Measurements from ENCODE around the gene LYST.

The LYST gene

GRCh38 chr1:235682216-235682615, 184.5 kb downstream of the LYST start:
- Histone ChIP-seq H2AK5ac (ENCODE audit: low read length, severe bottlenecking) (no peak overlapping the region), H3K27me3 (ENCODE audit: control insufficient read depth in 1 of 2, insufficient read depth in 1 of 2, low read length in 2 of 2) (no peaks in the 10 kb centered on the region), H3K27ac (ENCODE audit: low read length, poor library complexity, severe bottlenecking) (no peak overlapping the region), H4K8ac (ENCODE audit: low read length) (no peak overlapping the region), H2BK15ac (ENCODE audit: low read depth, poor library complexity, severe bottlenecking) (no peak overlapping the region), H2BK120ac (ENCODE audit: low read depth, low read length) (no peak overlapping the region), H3K36me3 (ENCODE audit: control insufficient read depth in 1 of 2, insufficient read depth in 2 of 2, low read depth in 1 of 2, low read length in 2 of 2) (peaks cover 0 to 75% of the 10 kb centered on the region in 2 experiments), H2AFZ (ENCODE audit: low read depth, low read length) (no peak overlapping the region), H3K9me3 (ENCODE audit: control insufficient read depth, low read length) (no peaks in the 10 kb centered on the region), H3K9ac (ENCODE audit: low read length) (no peak overlapping the region), H4K91ac (ENCODE audit: low read length) (no peak overlapping the region), H3K23ac (ENCODE audit: low read length in 2 of 2) (no peak overlapping the region), H3K4me1 (ENCODE audit: control insufficient read depth, insufficient read depth, low read depth, low read length) (no peaks in the 10 kb centered on the region), H2BK5ac (ENCODE audit: low read depth, low read length, poor library complexity, severe bottlenecking) (no peak overlapping the region), H3K4me2 (ENCODE audit: low read length, poor library complexity, severe bottlenecking) (no peak overlapping the region), H3K4me3 (ENCODE audit: insufficient read depth in 1 of 2, low read depth in 1 of 2, low read length in 2 of 2) (no peak overlapping the region), H3K14ac (ENCODE audit: low read length in 2 of 2) (no peak overlapping the region), H2BK12ac (ENCODE audit: low read length in 2 of 2) (no peak overlapping the region), H3K79me1 (replicated peaks; ENCODE audit: low read length, poor library complexity, severe bottlenecking) (no peaks in the 10 kb centered on the region), H3K4ac (ENCODE audit: low read depth in 1 of 2, low read length in 2 of 2) (no peak overlapping the region), H3K18ac (ENCODE audit: low read depth in 1 of 2, low read length in 2 of 2) (no peak overlapping the region)
- 98% methylated on average over 3 of the region's 3 CpGs for WGBS
- DNase-seq = no peak

- Histone ChIP-seq H3K4ac (ENCODE audit: low read depth in 1 of 2, low read length in 2 of 2) (no peak overlapping the region), H2BK12ac (ENCODE audit: low read length in 2 of 2) (no peak overlapping the region), H3K18ac (ENCODE audit: low read depth in 1 of 2, low read length in 2 of 2) (no peak overlapping the region)
These were observed 187.1 kb downstream of the LYST start for GRCh38 chr1:235679644-235680043.

GRCh38 chr1:235679005-235679404, 187.7 kb downstream of the LYST start:
- Histone ChIP-seq H2BK15ac (ENCODE audit: low read depth, poor library complexity, severe bottlenecking) (no peak overlapping the region), H3K27me3 (ENCODE audit: control insufficient read depth in 1 of 2, insufficient read depth in 1 of 2, low read length in 2 of 2) (no peaks in the 10 kb centered on the region), H3K9me3 (ENCODE audit: control insufficient read depth, low read length) (peaks cover 22% of the 10 kb centered on the region), H3K14ac (ENCODE audit: low read length in 2 of 2) (no peak overlapping the region), H2AK5ac (ENCODE audit: low read length, severe bottlenecking) (no peak overlapping the region), H2AFZ (ENCODE audit: low read depth, low read length) (no peak overlapping the region), H3K23ac (ENCODE audit: low read length in 2 of 2) (no peak overlapping the region), H3K27ac (ENCODE audit: low read length, poor library complexity, severe bottlenecking) (no peak overlapping the region), H3K9ac (ENCODE audit: low read length) (no peak overlapping the region), H4K91ac (ENCODE audit: low read length) (no peak overlapping the region), H3K36me3 (ENCODE audit: control insufficient read depth in 1 of 2, insufficient read depth in 2 of 2, low read depth in 1 of 2, low read length in 2 of 2) (peaks cover 8 to 78% of the 10 kb centered on the region in 2 experiments), H3K4ac (ENCODE audit: low read depth in 1 of 2, low read length in 2 of 2) (no peak overlapping the region), H3K4me2 (ENCODE audit: low read length, poor library complexity, severe bottlenecking) (no peak overlapping the region), H3K4me3 (ENCODE audit: insufficient read depth in 1 of 2, low read depth in 1 of 2, low read length in 2 of 2) (no peak overlapping the region), H2BK5ac (ENCODE audit: low read depth, low read length, poor library complexity, severe bottlenecking) (no peak overlapping the region), H2BK120ac (ENCODE audit: low read depth, low read length) (no peak overlapping the region), H3K18ac (ENCODE audit: low read depth in 1 of 2, low read length in 2 of 2) (no peak overlapping the region), H4K8ac (ENCODE audit: low read length) (no peak overlapping the region), H3K79me1 (replicated peaks; ENCODE audit: low read length, poor library complexity, severe bottlenecking) (no peaks in the 10 kb centered on the region), H3K4me1 (ENCODE audit: control insufficient read depth, insufficient read depth, low read depth, low read length) (no peaks in the 10 kb centered on the region), H2BK12ac (ENCODE audit: low read length in 2 of 2) (no peak overlapping the region)
- WGBS = 79% methylated on average over 2 of the region's 2 CpGs
- DNase-seq = no peak

More at GRCh38 chr1:235679644-235680043, 187.1 kb downstream of the LYST start:
- Histone ChIP-seq H3K23ac (ENCODE audit: low read length in 2 of 2) (no peak overlapping the region), H3K4me1 (ENCODE audit: control insufficient read depth, insufficient read depth, low read depth, low read length) (no peaks in the 10 kb centered on the region), H2BK15ac (ENCODE audit: low read depth, poor library complexity, severe bottlenecking) (no peak overlapping the region), H3K27me3 (ENCODE audit: control insufficient read depth in 1 of 2, insufficient read depth in 1 of 2, low read length in 2 of 2) (no peaks in the 10 kb centered on the region), H4K8ac (ENCODE audit: low read length) (no peak overlapping the region), H3K14ac (ENCODE audit: low read length in 2 of 2) (no peak overlapping the region), H3K4me2 (ENCODE audit: low read length, poor library complexity, severe bottlenecking) (no peak overlapping the region), H3K27ac (ENCODE audit: low read length, poor library complexity, severe bottlenecking) (no peak overlapping the region), H3K9ac (ENCODE audit: low read length) (no peak overlapping the region), H3K9me3 (ENCODE audit: control insufficient read depth, low read length) (peaks cover 22% of the 10 kb centered on the region), H3K36me3 (ENCODE audit: control insufficient read depth in 1 of 2, insufficient read depth in 2 of 2, low read depth in 1 of 2, low read length in 2 of 2) (peaks cover 8 to 78% of the 10 kb centered on the region in 2 experiments), H2AK5ac (ENCODE audit: low read length, severe bottlenecking) (no peak overlapping the region), H3K4me3 (ENCODE audit: insufficient read depth in 1 of 2, low read depth in 1 of 2, low read length in 2 of 2) (no peak overlapping the region), H2BK120ac (ENCODE audit: low read depth, low read length) (no peak overlapping the region), H4K91ac (ENCODE audit: low read length) (no peak overlapping the region), H3K79me1 (replicated peaks; ENCODE audit: low read length, poor library complexity, severe bottlenecking) (no peaks in the 10 kb centered on the region), H2BK5ac (ENCODE audit: low read depth, low read length, poor library complexity, severe bottlenecking) (no peak overlapping the region), H2AFZ (ENCODE audit: low read depth, low read length) (no peak overlapping the region)
- DNase-seq = no peak
- 95% methylated on average over 3 of the region's 3 CpGs for WGBS

- Histone ChIP-seq H3K27me3 (ENCODE audit: control insufficient read depth in 1 of 2, insufficient read depth in 1 of 2, low read length in 2 of 2) (no peaks in the 10 kb centered on the region), H3K9ac (ENCODE audit: low read length) (no peak overlapping the region), H3K4me1 (ENCODE audit: control insufficient read depth, insufficient read depth, low read depth, low read length) (no peaks in the 10 kb centered on the region), H3K18ac (ENCODE audit: low read depth in 1 of 2, low read length in 2 of 2) (peak overlapping the region in 1 of 2 experiments; percentile 21), H2AK5ac (ENCODE audit: low read length, severe bottlenecking) (no peak overlapping the region), H3K9me3 (ENCODE audit: control insufficient read depth, low read length) (peaks cover 49% of the 10 kb centered on the region), H3K14ac (ENCODE audit: low read length in 2 of 2) (no peak overlapping the region), H2BK12ac (ENCODE audit: low read length in 2 of 2) (no peak overlapping the region), H2AFZ (ENCODE audit: low read depth, low read length) (no peak overlapping the region), H3K4me2 (ENCODE audit: low read length, poor library complexity, severe bottlenecking) (no peak overlapping the region), H2BK15ac (ENCODE audit: low read depth, poor library complexity, severe bottlenecking) (no peak overlapping the region), H3K79me1 (replicated peaks; ENCODE audit: low read length, poor library complexity, severe bottlenecking) (no peaks in the 10 kb centered on the region), H3K4me3 (ENCODE audit: insufficient read depth in 1 of 2, low read depth in 1 of 2, low read length in 2 of 2) (peak overlapping the region in 1 of 2 experiments; percentile 28), H4K91ac (ENCODE audit: low read length) (peak overlapping the region; percentile 15), H3K36me3 (ENCODE audit: control insufficient read depth in 1 of 2, insufficient read depth in 2 of 2, low read depth in 1 of 2, low read length in 2 of 2) (peaks cover 8 to 86% of the 10 kb centered on the region in 2 experiments), H3K4ac (ENCODE audit: low read depth in 1 of 2, low read length in 2 of 2) (peak overlapping the region in 1 of 2 experiments; percentile 13), H2BK5ac (ENCODE audit: low read depth, low read length, poor library complexity, severe bottlenecking) (peak overlapping the region; percentile 31), H3K27ac (ENCODE audit: low read length, poor library complexity, severe bottlenecking) (peak overlapping the region; percentile 20), H4K8ac (ENCODE audit: low read length) (no peak overlapping the region), H2BK120ac (ENCODE audit: low read depth, low read length) (peak overlapping the region; percentile 49), H3K23ac (ENCODE audit: low read length in 2 of 2) (no peak overlapping the region)
- DNase-seq = peak; percentile 69
- WGBS = 97% methylated on average over 8 of the region's 10 CpGs
These were observed 191.4 kb downstream of the LYST start for GRCh38 chr1:235675152-235675890.

Measured in mesenchymal stem cell (in vitro differentiated cells and primary cell).